ENCODE measurements around the gene PRKCZ.

DNA sequence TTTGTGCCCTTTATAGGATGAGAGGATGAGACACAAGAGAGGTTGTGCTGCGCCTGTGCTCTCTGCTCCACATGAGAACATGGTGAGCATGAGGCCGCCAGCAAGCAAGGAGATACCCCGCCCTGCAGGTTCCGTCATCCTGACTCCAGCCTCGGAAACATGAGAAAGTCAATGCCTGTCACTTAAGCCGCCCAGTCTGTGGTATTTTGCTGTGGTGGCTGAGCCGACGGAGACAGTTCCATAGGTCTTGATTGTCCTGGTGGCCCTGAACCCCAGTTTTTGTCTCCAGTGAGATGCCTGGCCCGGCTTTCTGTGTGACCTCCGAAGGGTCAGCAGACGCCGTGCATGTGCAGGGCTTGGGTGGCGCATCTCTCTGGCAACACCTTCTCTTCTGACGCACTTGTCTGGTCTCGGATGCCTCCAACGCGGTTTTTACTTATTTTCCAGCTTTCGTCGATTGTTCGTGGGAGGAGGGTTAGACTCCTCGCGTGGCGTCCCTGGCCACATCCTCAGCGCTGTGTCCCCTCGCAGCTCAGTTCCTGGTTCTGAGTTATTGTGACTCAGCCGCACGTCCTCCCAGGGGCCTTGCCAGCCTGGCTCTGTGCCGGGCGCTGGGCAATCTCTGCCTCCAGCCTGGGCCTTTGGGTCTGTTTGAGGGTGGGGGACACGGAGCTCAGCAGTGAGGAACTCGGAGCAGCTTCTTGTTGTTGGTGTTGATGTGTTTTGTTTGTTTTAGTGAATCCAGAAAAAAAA lies 74.4 kb downstream of the PRKCZ start:
- TF ChIP-seq POLR2AphosphoS5 (IDR thresholded peaks at IDR 0.05; ENCODE audit: low read depth) (no peak), EZH2phosphoT487 (IDR thresholded peaks at IDR 0.05; ENCODE audit: unreplicated experiment) (no peak), EZH2 (IDR thresholded peaks at IDR 0.05; ENCODE audit: low read depth, unreplicated experiment) (no peak), ZNF331 (CRISPR knock-in tag; IDR thresholded peaks at IDR 0.05; ENCODE audit: low read depth) (no peak), CREB1 (CRISPR knock-in tag; IDR thresholded peaks at IDR 0.05; ENCODE audit: low read depth) (no peak), JUNB (IDR thresholded peaks at IDR 0.05; ENCODE audit: unreplicated experiment) (no peak)
- TF ChIP-seq, protein P1, sequence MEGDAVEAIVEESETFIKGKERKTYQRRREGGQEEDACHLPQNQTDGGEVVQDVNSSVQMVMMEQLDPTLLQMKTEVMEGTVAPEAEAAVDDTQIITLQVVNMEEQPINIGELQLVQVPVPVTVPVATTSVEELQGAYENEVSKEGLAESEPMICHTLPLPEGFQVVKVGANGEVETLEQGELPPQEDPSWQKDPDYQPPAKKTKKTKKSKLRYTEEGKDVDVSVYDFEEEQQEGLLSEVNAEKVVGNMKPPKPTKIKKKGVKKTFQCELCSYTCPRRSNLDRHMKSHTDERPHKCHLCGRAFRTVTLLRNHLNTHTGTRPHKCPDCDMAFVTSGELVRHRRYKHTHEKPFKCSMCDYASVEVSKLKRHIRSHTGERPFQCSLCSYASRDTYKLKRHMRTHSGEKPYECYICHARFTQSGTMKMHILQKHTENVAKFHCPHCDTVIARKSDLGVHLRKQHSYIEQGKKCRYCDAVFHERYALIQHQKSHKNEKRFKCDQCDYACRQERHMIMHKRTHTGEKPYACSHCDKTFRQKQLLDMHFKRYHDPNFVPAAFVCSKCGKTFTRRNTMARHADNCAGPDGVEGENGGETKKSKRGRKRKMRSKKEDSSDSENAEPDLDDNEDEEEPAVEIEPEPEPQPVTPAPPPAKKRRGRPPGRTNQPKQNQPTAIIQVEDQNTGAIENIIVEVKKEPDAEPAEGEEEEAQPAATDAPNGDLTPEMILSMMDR (conservative IDR thresholded peaks at IDR 0.05; ENCODE audit: low read depth in 2 of 2): no peak
- TF ChIP-seq, protein P2, sequence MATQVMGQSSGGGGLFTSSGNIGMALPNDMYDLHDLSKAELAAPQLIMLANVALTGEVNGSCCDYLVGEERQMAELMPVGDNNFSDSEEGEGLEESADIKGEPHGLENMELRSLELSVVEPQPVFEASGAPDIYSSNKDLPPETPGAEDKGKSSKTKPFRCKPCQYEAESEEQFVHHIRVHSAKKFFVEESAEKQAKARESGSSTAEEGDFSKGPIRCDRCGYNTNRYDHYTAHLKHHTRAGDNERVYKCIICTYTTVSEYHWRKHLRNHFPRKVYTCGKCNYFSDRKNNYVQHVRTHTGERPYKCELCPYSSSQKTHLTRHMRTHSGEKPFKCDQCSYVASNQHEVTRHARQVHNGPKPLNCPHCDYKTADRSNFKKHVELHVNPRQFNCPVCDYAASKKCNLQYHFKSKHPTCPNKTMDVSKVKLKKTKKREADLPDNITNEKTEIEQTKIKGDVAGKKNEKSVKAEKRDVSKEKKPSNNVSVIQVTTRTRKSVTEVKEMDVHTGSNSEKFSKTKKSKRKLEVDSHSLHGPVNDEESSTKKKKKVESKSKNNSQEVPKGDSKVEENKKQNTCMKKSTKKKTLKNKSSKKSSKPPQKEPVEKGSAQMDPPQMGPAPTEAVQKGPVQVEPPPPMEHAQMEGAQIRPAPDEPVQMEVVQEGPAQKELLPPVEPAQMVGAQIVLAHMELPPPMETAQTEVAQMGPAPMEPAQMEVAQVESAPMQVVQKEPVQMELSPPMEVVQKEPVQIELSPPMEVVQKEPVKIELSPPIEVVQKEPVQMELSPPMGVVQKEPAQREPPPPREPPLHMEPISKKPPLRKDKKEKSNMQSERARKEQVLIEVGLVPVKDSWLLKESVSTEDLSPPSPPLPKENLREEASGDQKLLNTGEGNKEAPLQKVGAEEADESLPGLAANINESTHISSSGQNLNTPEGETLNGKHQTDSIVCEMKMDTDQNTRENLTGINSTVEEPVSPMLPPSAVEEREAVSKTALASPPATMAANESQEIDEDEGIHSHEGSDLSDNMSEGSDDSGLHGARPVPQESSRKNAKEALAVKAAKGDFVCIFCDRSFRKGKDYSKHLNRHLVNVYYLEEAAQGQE (IDR thresholded peaks at IDR 0.05; ENCODE audit: unreplicated experiment): no peak
- TF ChIP-seq, protein P3, sequence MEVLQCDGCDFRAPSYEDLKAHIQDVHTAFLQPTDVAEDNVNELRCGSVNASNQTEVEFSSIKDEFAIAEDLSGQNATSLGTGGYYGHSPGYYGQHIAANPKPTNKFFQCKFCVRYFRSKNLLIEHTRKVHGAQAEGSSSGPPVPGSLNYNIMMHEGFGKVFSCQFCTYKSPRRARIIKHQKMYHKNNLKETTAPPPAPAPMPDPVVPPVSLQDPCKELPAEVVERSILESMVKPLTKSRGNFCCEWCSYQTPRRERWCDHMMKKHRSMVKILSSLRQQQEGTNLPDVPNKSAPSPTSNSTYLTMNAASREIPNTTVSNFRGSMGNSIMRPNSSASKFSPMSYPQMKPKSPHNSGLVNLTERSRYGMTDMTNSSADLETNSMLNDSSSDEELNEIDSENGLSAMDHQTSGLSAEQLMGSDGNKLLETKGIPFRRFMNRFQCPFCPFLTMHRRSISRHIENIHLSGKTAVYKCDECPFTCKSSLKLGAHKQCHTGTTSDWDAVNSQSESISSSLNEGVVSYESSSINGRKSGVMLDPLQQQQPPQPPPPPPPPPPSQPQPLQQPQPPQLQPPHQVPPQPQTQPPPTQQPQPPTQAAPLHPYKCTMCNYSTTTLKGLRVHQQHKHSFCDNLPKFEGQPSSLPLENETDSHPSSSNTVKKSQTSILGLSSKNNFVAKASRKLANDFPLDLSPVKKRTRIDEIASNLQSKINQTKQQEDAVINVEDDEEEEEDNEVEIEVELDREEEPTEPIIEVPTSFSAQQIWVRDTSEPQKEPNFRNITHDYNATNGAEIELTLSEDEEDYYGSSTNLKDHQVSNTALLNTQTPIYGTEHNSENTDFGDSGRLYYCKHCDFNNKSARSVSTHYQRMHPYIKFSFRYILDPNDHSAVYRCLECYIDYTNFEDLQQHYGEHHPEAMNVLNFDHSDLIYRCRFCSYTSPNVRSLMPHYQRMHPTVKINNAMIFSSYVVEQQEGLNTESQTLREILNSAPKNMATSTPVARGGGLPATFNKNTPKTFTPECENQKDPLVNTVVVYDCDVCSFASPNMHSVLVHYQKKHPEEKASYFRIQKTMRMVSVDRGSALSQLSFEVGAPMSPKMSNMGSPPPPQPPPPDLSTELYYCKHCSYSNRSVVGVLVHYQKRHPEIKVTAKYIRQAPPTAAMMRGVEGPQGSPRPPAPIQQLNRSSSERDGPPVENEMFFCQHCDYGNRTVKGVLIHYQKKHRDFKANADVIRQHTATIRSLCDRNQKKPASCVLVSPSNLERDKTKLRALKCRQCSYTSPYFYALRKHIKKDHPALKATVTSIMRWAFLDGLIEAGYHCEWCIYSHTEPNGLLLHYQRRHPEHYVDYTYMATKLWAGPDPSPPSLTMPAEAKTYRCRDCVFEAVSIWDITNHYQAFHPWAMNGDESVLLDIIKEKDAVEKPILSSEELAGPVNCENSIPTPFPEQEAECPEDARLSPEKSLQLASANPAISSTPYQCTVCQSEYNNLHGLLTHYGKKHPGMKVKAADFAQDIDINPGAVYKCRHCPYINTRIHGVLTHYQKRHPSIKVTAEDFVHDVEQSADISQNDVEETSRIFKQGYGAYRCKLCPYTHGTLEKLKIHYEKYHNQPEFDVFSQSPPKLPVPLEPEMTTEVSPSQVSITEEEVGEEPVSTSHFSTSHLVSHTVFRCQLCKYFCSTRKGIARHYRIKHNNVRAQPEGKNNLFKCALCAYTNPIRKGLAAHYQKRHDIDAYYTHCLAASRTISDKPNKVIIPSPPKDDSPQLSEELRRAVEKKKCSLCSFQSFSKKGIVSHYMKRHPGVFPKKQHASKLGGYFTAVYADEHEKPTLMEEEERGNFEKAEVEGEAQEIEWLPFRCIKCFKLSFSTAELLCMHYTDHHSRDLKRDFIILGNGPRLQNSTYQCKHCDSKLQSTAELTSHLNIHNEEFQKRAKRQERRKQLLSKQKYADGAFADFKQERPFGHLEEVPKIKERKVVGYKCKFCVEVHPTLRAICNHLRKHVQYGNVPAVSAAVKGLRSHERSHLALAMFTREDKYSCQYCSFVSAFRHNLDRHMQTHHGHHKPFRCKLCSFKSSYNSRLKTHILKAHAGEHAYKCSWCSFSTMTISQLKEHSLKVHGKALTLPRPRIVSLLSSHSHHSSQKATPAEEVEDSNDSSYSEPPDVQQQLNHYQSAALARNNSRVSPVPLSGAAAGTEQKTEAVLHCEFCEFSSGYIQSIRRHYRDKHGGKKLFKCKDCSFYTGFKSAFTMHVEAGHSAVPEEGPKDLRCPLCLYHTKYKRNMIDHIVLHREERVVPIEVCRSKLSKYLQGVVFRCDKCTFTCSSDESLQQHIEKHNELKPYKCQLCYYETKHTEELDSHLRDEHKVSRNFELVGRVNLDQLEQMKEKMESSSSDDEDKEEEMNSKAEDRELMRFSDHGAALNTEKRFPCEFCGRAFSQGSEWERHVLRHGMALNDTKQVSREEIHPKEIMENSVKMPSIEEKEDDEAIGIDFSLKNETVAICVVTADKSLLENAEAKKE (CRISPR knock-in tag; IDR thresholded peaks at IDR 0.05): no peak
